Aorta (tissue), 5 donors: ENCODE measurements around the gene ROBO1. TPM values are rescaled to one million over a fixed set of nuclear protein-coding genes. Genes with fewer than 3 reads are reported as not detected.

Experiments
- ATAC-seq: fragments of 200-7000 bp; cut with Tn5 transposase; one replicate; pipeline ENCODE4 v1.9.1; 2022; ENCODE audit warnings: moderate library complexity; ENCODE audit not compliant: low FRiP score
- DNase-seq, 2 donors: peaks; one replicate each; pipeline ENCODE4 v3.0.0-alpha.2; 2020
- H3K27ac ChIP-seq, 2 donors: one replicate each; pipeline ENCODE4 v1.5.1; 2013; ENCODE audit warnings: low read length in 2 of 2, mild to moderate bottlenecking in 2 of 2, moderate library complexity in 2 of 2, control low read depth in 1 of 2, inconsistent platforms in 1 of 2, low read depth in 1 of 2
- H3K27me3 ChIP-seq, 2 donors: one replicate each; pipeline ENCODE4 v1.6.1; 2013; ENCODE audit warnings: control low read depth in 1 of 2, low read length in 1 of 2, mild to moderate bottlenecking in 1 of 2, moderate library complexity in 1 of 2; ENCODE audit not compliant: insufficient read depth in 2 of 2, control insufficient read depth in 1 of 2
- H3K36me3 ChIP-seq, 2 donors: one replicate each; pipeline ENCODE4 v1.6.1; 2013; ENCODE audit warnings: control low read depth in 1 of 2, low read length in 1 of 2, mild to moderate bottlenecking in 1 of 2; ENCODE audit not compliant: insufficient read depth in 2 of 2, control insufficient read depth in 1 of 2
- H3K4me1 ChIP-seq, 2 donors: one replicate each; pipeline ENCODE4 v1.6.1; 2013; ENCODE audit warnings: low read length in 2 of 2, control low read depth in 1 of 2, mild to moderate bottlenecking in 1 of 2, moderate library complexity in 1 of 2; ENCODE audit not compliant: insufficient read depth in 2 of 2, control insufficient read depth in 1 of 2
- H3K4me3 ChIP-seq, 2 donors: one replicate each; pipeline ENCODE4 v1.5.1; 2013; ENCODE audit warnings: low read length in 2 of 2, control low read depth in 1 of 2, mild to moderate bottlenecking in 1 of 2
- H3K9me3 ChIP-seq: one replicate; pipeline ENCODE4 v1.6.1; 2013; ENCODE audit warnings: mild to moderate bottlenecking, low read length; ENCODE audit not compliant: control insufficient read depth
- WGBS, 2 donors: extraction: QIAGEN DNeasy Blood & Tissue Kit; methylation state at CpG; one replicate each; pipeline ENCODE4 v1.1.7; 2013; 5-methylcytosine and 5-hydroxymethylcytosine counted together
- intact Hi-C, 2 donors: fragments of 100-400 bp; cut with DNase I; formaldehyde crosslinking; loops; one replicate each; pipeline versions ENCODE4 v1.14.2 to v1.15.0; 2022
- polyA plus RNA-seq, 2 donors: library from polyadenylated mRNA; stranded (reverse); fragments of 200-250 nt; gene quantifications; one replicate each; pipeline ENCODE4 v1.2.3, GENCODE V29; 2013
- total RNA-seq, 2 donors: library from RNA; stranded (reverse); fragmentation: NEBNext Ultra II Directional; extraction: Animal tissue kit (Norgen Biotek cat#: 25700); gene quantifications; one replicate each; pipeline ENCODE4 v1.2.1, GENCODE V29; 2021
- donor health status: healthy with polysubstance abuse.
- donor health status: Bipolar disorder and iron deficiency.
- donor health status: DM: no; HTN: no; CAD: no.
- donor health status: DM: no; HTN: no; CAD: no.
- donor health status: DM: yes; HTN: yes; CAD: no.

Gene ROBO1
- total and polyA plus RNA-seq, 4 donors, result 2.1 to 33.1 (median 16.6) TPM

DNA sequence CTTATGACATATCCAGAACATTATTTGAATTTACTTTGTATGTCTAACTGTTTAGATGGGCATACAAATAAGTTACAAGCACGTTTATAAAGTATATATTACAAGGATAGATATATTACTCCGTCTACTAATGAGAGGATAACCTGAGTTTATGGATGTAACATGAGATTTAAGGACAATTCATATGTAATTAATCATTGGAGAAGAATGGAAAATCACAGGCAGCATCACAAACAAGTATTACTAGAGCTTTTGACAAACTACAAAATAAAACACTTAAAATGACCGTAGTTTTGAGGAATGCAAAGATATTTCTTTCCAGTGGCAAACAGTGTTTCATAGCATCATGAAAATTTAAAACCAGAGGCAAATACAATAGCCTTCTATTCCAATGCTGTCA, 113.8 kb downstream of the ROBO1 start:
- ATAC-seq (no peak), DNase-seq (no peak)
- intact Hi-C loops, result no loop called here
- Histone ChIP-seq H3K4me3 (no peak overlapping the region), H3K36me3 (no peaks in the 10 kb centered on the region), H3K27ac (no peak overlapping the region), H3K4me1 (no peaks in the 10 kb centered on the region), H3K9me3 (no peaks in the 10 kb centered on the region), H3K27me3 (no peaks in the 10 kb centered on the region)
- WGBS, 2 donors, result 63 to 66% methylated on average over 3 of the region's 3 CpGs

GRCh38 chr3:79653266-79653830, 114.5 kb downstream of the ROBO1 start:
- H3K4me3 ChIP-seq, result no peak overlapping the region
- H3K9me3 ChIP-seq, result no peaks in the 10 kb centered on the region
- no peak overlapping the region for H3K27ac ChIP-seq
- ATAC-seq, result no peak
- H3K27me3 ChIP-seq, result no peaks in the 10 kb centered on the region
- H3K36me3 ChIP-seq, result no peaks in the 10 kb centered on the region
- 82 to 91% methylated on average over 4 of the region's 4 CpGs for WGBS, 2 donors
- DNase-seq, result no peak
- no peaks in the 10 kb centered on the region for H3K4me1 ChIP-seq
- intact Hi-C loops, result no loop called here

- no peaks in the 10 kb centered on the region for H3K36me3 ChIP-seq
- no peaks in the 10 kb centered on the region for H3K4me1 ChIP-seq
- no peak overlapping the region for H3K27ac ChIP-seq
- 13 to 27% methylated on average over 7 of the region's 7 CpGs for WGBS, 2 donors
- H3K4me3 ChIP-seq, result no peak overlapping the region
- no peaks in the 10 kb centered on the region for H3K27me3 ChIP-seq
- intact Hi-C loops, result no loop called here
- ATAC-seq (no peak), DNase-seq (no peak)
- H3K9me3 ChIP-seq, result no peaks in the 10 kb centered on the region
These were observed 116.2 kb downstream of the ROBO1 start for GRCh38 chr3:79651536-79652065.

GRCh38 chr3:79639855-79640254, 127.9 kb downstream of the ROBO1 start:
- Histone ChIP-seq H3K27ac (no peak overlapping the region), H3K27me3 (no peaks in the 10 kb centered on the region), H3K9me3 (no peaks in the 10 kb centered on the region), H3K4me1 (no peaks in the 10 kb centered on the region), H3K4me3 (no peak overlapping the region), H3K36me3 (no peaks in the 10 kb centered on the region)
- no peak for DNase-seq
- no peak for ATAC-seq
- intact Hi-C loops, result no loop called here
- WGBS, 2 donors, result 92 to 95% methylated on average over 2 of the region's 2 CpGs

- H3K4me1 ChIP-seq, result no peaks in the 10 kb centered on the region
- H3K36me3 ChIP-seq, result no peaks in the 10 kb centered on the region
- 72 to 82% methylated on average over 4 of the region's 4 CpGs for WGBS, 2 donors
- H3K27me3 ChIP-seq, result no peaks in the 10 kb centered on the region
- H3K9me3 ChIP-seq, result no peaks in the 10 kb centered on the region
- ATAC-seq (no peak), DNase-seq (no peak)
- intact Hi-C loops, result no loop called here
- H3K4me3 ChIP-seq, result no peak overlapping the region
- H3K27ac ChIP-seq, result no peak overlapping the region
These were observed 131.4 kb downstream of the ROBO1 start for GRCh38 chr3:79636372-79636771.

DNA sequence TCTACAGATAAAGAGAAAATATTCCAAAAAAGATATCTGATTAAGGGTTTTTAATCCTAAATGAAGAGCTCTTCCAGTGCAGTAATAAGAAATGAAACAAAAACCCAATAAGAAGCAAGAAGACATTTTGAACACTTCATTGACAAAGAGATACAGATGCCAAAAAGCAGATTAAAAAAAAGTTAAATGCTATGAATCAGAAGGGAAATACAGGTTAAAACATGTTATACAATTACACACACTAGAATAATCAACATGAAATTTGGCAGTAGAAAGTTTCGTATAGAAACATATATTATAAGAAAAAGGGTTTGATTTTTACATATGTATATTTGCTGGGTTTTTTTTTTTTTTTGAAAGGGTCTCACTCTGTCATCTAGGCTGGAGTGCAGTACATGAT, 135.0 kb downstream of the ROBO1 start:
- Histone ChIP-seq H3K9me3 (no peaks in the 10 kb centered on the region), H3K36me3 (no peaks in the 10 kb centered on the region), H3K27me3 (no peaks in the 10 kb centered on the region), H3K4me3 (no peak overlapping the region), H3K27ac (no peak overlapping the region), H3K4me1 (no peaks in the 10 kb centered on the region)
- WGBS, 2 donors, result 77 to 86% methylated on average over 1 of the region's 1 CpG
- ATAC-seq (no peak), DNase-seq (no peak)
- intact Hi-C loops, result no loop called here

DNA sequence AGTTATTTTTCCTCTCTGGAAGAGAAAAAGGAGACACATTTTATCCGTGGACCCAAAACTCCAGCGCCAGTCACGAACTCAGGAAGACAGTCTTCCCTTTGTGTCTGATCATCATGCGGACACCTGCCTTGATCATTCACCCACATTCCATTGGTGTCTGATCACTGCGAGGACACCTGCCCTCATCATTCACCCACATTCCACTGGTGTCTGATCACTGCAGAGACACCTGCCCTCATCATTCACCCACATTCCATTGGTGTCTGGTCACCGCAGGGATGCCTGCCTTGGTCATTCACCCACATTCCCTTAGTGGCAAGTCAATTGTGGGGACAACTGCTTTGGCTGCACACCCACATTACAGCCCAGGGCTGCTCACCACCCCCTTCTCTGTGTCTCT, 148.9 kb downstream of the ROBO1 start:
- Histone ChIP-seq H3K4me3 (no peak overlapping the region), H3K27ac (no peak overlapping the region), H3K9me3 (peaks cover 14% of the 10 kb centered on the region), H3K4me1 (no peaks in the 10 kb centered on the region), H3K36me3 (no peaks in the 10 kb centered on the region), H3K27me3 (no peaks in the 10 kb centered on the region)
- no peak for ATAC-seq
- WGBS, 2 donors, result 94 to 96% methylated on average over 6 of the region's 6 CpGs
- intact Hi-C loops, result no loop called here
- DNase-seq, result no peak

DNA sequence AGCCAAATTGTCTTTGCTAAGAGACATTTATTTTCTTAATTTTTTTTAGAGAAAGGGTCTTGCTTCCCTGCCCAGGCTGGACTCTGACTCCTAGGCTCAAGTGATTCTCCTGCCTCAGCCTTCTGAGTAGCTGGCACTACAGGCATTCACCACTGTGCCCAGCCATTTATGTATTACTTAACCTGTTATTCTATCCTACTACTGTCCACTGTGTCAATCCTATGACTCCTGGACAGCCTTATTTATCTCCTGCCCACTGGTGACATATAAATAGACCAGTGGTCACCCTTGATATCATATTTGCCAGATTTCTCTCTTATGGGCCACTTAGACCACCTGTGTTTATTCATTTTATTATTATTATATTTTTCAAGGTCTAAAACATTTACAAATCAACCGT, 161.4 kb downstream of the ROBO1 start:
- no peaks in the 10 kb centered on the region for H3K4me1 ChIP-seq
- no peak overlapping the region for H3K4me3 ChIP-seq
- ATAC-seq, result no peak
- H3K27ac ChIP-seq, result no peak overlapping the region
- intact Hi-C loops, result no loop called here
- H3K36me3 ChIP-seq, result no peaks in the 10 kb centered on the region
- no peaks in the 10 kb centered on the region for H3K9me3 ChIP-seq
- no peaks in the 10 kb centered on the region for H3K27me3 ChIP-seq
- no peak for DNase-seq
- 49 to 68% methylated on average over 1 of the region's 1 CpG for WGBS, 2 donors

- ATAC-seq (no peak), DNase-seq (no peak)
- intact Hi-C loops, result no loop called here
- Histone ChIP-seq H3K4me1 (no peaks in the 10 kb centered on the region), H3K9me3 (no peaks in the 10 kb centered on the region), H3K36me3 (no peaks in the 10 kb centered on the region), H3K27ac (no peak overlapping the region), H3K4me3 (no peak overlapping the region), H3K27me3 (no peaks in the 10 kb centered on the region)
- whole genome bisulfite sequencing, 2 donors, result 5 to 8% methylated on average over 2 of the region's 2 CpGs
These were observed 163.1 kb downstream of the ROBO1 start for GRCh38 chr3:79604681-79605080.
